ENCODE results near the gene CPEB4.

The CPEB4 gene

GRCh38 chr5:173902334-173902733 lies 14.2 kb downstream of the CPEB4 start:
- TF ChIP-seq SNAI2 (CRISPR knock-in tag; IDR thresholded peaks at IDR 0.05) (no peak), TOX (CRISPR knock-in tag; IDR thresholded peaks at IDR 0.05; ENCODE audit: borderline replicate concordance) (no peak), ISL1 (CRISPR knock-in tag; IDR thresholded peaks at IDR 0.05) (no peak), CSRNP3 (CRISPR knock-in tag; IDR thresholded peaks at IDR 0.05) (no peak), CSDC2 (CRISPR knock-in tag; IDR thresholded peaks at IDR 0.05) (no peak), ZNF8 (CRISPR knock-in tag; IDR thresholded peaks at IDR 0.05) (no peak), ZC3H10 (CRISPR knock-in tag; IDR thresholded peaks at IDR 0.05) (no peak), ZNF565 (CRISPR knock-in tag; conservative IDR thresholded peaks at IDR 0.05; ENCODE audit: low read depth) (no peak), TCF4 (CRISPR knock-in tag; IDR thresholded peaks at IDR 0.05; ENCODE audit: borderline replicate concordance) (no peak), GLIS3 (CRISPR knock-in tag; IDR thresholded peaks at IDR 0.05) (no peak), BACH2 (CRISPR knock-in tag; IDR thresholded peaks at IDR 0.05; ENCODE audit: borderline replicate concordance) (no peak), PATZ1 (CRISPR knock-in tag; IDR thresholded peaks at IDR 0.05; ENCODE audit: borderline replicate concordance) (no peak), ESRRG (CRISPR knock-in tag; IDR thresholded peaks at IDR 0.05) (no peak), PPARA (CRISPR knock-in tag; IDR thresholded peaks at IDR 0.05; ENCODE audit: borderline replicate concordance) (no peak)
- TF ChIP-seq, protein P1, sequence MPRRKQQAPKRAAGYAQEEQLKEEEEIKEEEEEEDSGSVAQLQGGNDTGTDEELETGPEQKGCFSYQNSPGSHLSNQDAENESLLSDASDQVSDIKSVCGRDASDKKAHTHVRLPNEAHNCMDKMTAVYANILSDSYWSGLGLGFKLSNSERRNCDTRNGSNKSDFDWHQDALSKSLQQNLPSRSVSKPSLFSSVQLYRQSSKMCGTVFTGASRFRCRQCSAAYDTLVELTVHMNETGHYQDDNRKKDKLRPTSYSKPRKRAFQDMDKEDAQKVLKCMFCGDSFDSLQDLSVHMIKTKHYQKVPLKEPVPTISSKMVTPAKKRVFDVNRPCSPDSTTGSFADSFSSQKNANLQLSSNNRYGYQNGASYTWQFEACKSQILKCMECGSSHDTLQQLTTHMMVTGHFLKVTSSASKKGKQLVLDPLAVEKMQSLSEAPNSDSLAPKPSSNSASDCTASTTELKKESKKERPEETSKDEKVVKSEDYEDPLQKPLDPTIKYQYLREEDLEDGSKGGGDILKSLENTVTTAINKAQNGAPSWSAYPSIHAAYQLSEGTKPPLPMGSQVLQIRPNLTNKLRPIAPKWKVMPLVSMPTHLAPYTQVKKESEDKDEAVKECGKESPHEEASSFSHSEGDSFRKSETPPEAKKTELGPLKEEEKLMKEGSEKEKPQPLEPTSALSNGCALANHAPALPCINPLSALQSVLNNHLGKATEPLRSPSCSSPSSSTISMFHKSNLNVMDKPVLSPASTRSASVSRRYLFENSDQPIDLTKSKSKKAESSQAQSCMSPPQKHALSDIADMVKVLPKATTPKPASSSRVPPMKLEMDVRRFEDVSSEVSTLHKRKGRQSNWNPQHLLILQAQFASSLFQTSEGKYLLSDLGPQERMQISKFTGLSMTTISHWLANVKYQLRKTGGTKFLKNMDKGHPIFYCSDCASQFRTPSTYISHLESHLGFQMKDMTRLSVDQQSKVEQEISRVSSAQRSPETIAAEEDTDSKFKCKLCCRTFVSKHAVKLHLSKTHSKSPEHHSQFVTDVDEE (CRISPR knock-in tag; IDR thresholded peaks at IDR 0.05) = no peak
- TF ChIP-seq, protein P2, sequence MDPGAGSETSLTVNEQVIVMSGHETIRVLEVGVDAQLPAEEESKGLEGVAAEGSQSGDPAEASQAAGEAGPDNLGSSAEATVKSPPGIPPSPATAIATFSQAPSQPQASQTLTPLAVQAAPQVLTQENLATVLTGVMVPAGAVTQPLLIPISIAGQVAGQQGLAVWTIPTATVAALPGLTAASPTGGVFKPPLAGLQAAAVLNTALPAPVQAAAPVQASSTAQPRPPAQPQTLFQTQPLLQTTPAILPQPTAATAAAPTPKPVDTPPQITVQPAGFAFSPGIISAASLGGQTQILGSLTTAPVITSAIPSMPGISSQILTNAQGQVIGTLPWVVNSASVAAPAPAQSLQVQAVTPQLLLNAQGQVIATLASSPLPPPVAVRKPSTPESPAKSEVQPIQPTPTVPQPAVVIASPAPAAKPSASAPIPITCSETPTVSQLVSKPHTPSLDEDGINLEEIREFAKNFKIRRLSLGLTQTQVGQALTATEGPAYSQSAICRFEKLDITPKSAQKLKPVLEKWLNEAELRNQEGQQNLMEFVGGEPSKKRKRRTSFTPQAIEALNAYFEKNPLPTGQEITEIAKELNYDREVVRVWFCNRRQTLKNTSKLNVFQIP (CRISPR knock-in tag; IDR thresholded peaks at IDR 0.05; ENCODE audit: borderline replicate concordance, low read depth) = no peak
- ATAC-seq = no peak

DNA sequence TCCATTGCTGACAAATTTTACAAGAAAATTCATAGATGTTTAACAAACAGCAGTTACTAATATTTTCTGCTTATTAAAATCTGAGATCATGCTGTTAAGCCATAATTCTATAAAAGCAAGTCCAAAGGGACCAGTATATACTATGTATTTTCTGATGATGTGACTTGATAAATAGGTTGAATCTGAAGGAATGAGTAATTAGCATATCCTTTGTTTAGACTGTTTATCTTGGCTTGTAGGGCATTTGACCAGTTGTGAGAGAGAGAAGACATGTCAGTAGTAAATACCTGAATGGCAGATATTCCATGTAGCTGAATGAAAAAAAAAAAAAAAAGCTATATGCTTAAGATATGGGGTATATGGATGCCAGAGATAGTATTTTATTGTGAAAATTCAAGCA lies 14.6 kb downstream of the CPEB4 start:
- ATAC-seq = no peak
- TF ChIP-seq, protein P2 (CRISPR knock-in tag; IDR thresholded peaks at IDR 0.05; ENCODE audit: borderline replicate concordance, low read depth) = no peak
- TF ChIP-seq ESRRG (CRISPR knock-in tag; IDR thresholded peaks at IDR 0.05) (no peak), GLIS3 (CRISPR knock-in tag; IDR thresholded peaks at IDR 0.05) (no peak), BACH2 (CRISPR knock-in tag; IDR thresholded peaks at IDR 0.05; ENCODE audit: borderline replicate concordance) (no peak), ARNTL (CRISPR knock-in tag; IDR thresholded peaks at IDR 0.05; ENCODE audit: borderline replicate concordance, low read depth) (no peak), ZC3H10 (CRISPR knock-in tag; IDR thresholded peaks at IDR 0.05) (no peak), PPARA (CRISPR knock-in tag; IDR thresholded peaks at IDR 0.05; ENCODE audit: borderline replicate concordance) (no peak), ZNF565 (CRISPR knock-in tag; conservative IDR thresholded peaks at IDR 0.05; ENCODE audit: low read depth) (no peak), SNAI2 (CRISPR knock-in tag; IDR thresholded peaks at IDR 0.05) (no peak)
- TF ChIP-seq, protein P3, sequence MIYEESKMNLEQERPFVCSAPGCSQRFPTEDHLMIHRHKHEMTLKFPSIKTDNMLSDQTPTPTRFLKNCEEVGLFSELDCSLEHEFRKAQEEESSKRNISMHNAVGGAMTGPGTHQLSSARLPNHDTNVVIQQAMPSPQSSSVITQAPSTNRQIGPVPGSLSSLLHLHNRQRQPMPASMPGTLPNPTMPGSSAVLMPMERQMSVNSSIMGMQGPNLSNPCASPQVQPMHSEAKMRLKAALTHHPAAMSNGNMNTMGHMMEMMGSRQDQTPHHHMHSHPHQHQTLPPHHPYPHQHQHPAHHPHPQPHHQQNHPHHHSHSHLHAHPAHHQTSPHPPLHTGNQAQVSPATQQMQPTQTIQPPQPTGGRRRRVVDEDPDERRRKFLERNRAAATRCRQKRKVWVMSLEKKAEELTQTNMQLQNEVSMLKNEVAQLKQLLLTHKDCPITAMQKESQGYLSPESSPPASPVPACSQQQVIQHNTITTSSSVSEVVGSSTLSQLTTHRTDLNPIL (CRISPR knock-in tag; IDR thresholded peaks at IDR 0.05; ENCODE audit: low read depth) = no peak

Data from SK-N-SH treated with all-trans-retinoic acid at 6 μM for 48 hours (cell line).